H9 (cell line): Measurements from ENCODE around the gene CCT4. TPM values are rescaled to one million over a fixed set of nuclear protein-coding genes. Genes with fewer than 3 reads are reported as not detected.

Source experiments
- DNase-seq: peaks from one replicate; pipeline ENCODE4 v3.0.0-alpha.2; 2017
- H2AFZ ChIP-seq: one replicate; pipeline ENCODE4 v1.6.1; 2013; ENCODE audit warnings: mild to moderate bottlenecking, low read length, control low read depth, moderate library complexity
- H2AK5ac ChIP-seq: 2 replicates; pipeline ENCODE4 v1.6.1; 2013; ENCODE audit warnings: low read length, control low read depth, mixed read lengths; ENCODE audit not compliant: insufficient read length
- H2BK120ac ChIP-seq: one replicate; pipeline ENCODE4 v1.6.1; 2013; ENCODE audit warnings: low read depth, mild to moderate bottlenecking, low read length, control low read depth, inconsistent platforms; ENCODE audit not compliant: poor library complexity, severe bottlenecking
- H2BK12ac ChIP-seq: 2 replicates; pipeline ENCODE4 v1.6.1; 2013; ENCODE audit warnings: low read length, control low read depth, mixed read lengths, low read depth; ENCODE audit not compliant: insufficient read length
- H2BK15ac ChIP-seq: 2 replicates; pipeline ENCODE4 v1.6.1; 2013; ENCODE audit warnings: low read depth, low read length, control low read depth
- H2BK20ac ChIP-seq: one replicate; pipeline ENCODE4 v1.6.1; 2013; ENCODE audit warnings: low read depth, mild to moderate bottlenecking, low read length, control low read depth, inconsistent platforms; ENCODE audit not compliant: poor library complexity, severe bottlenecking
- H2BK5ac ChIP-seq: 2 replicates; pipeline ENCODE4 v1.6.1; 2013; ENCODE audit warnings: low read length, control low read depth, mixed read lengths; ENCODE audit not compliant: insufficient read length
- H3K14ac ChIP-seq: 2 replicates; pipeline ENCODE4 v1.6.1; 2013; ENCODE audit warnings: low read length, control low read depth; ENCODE audit not compliant: insufficient read depth
- H3K18ac ChIP-seq: 2 replicates; pipeline ENCODE4 v1.6.1; 2013; ENCODE audit warnings: low read depth, mild to moderate bottlenecking, mixed read lengths, low read length, control low read depth; ENCODE audit not compliant: insufficient read length
- H3K23ac ChIP-seq: 2 replicates; pipeline ENCODE4 v1.6.1; 2013; ENCODE audit warnings: low read length, control low read depth, mixed read lengths, low read depth; ENCODE audit not compliant: insufficient read length
- H3K23me2 ChIP-seq: 2 replicates; pipeline ENCODE4 v1.6.1; 2013; ENCODE audit warnings: low read depth, mild to moderate bottlenecking, mixed read lengths, low read length, control low read depth; ENCODE audit not compliant: insufficient read length, poor library complexity, severe bottlenecking
- H3K27ac ChIP-seq: 2 replicates; pipeline ENCODE4 v1.5.1; 2013; ENCODE audit warnings: low read length, control low read depth, mixed read lengths, low read depth; ENCODE audit not compliant: insufficient read length
- H3K27me3 ChIP-seq: 2 replicates; pipeline ENCODE4 v1.6.1; 2013; ENCODE audit warnings: low read length, control low read depth, inconsistent platforms; ENCODE audit not compliant: insufficient read depth
- H3K4ac ChIP-seq: 2 replicates; pipeline ENCODE4 v1.6.1; 2013; ENCODE audit warnings: low read depth, mild to moderate bottlenecking, control low read depth, inconsistent platforms, low read length, moderate library complexity
- H3K4me1 ChIP-seq: 2 replicates; pipeline ENCODE4 v1.6.1; 2013; ENCODE audit warnings: low read length, control low read depth, inconsistent platforms; ENCODE audit not compliant: insufficient read depth
- H3K4me2 ChIP-seq: 2 replicates; pipeline ENCODE4 v1.6.1; 2013; ENCODE audit warnings: low read length, control low read depth, mixed read lengths; ENCODE audit not compliant: insufficient read length, insufficient read depth
- H3K56ac ChIP-seq: 2 replicates; pipeline ENCODE4 v1.6.1; 2013; ENCODE audit warnings: low read depth, mild to moderate bottlenecking, mixed read lengths, low read length, control low read depth; ENCODE audit not compliant: insufficient read length
- H3K79me1 ChIP-seq: 2 replicates; pipeline ENCODE4 v1.6.1; 2013; ENCODE audit warnings: low read depth, mild to moderate bottlenecking, moderate library complexity, low read length, control low read depth, inconsistent platforms; ENCODE audit not compliant: insufficient read depth, poor library complexity, severe bottlenecking
- H3K79me2 ChIP-seq: 2 replicates; pipeline ENCODE4 v1.6.1; 2013; ENCODE audit warnings: low read length, control low read depth, inconsistent platforms; ENCODE audit not compliant: insufficient read depth
- H3K9ac ChIP-seq: 2 replicates; pipeline ENCODE4 v1.6.1; 2013; ENCODE audit warnings: low read length, control low read depth, mixed read lengths; ENCODE audit not compliant: insufficient read length; ENCODE audit errors: extremely low read depth
- H3K9me3 ChIP-seq: one replicate; pipeline ENCODE4 v1.6.1; 2013; ENCODE audit warnings: low read depth, low read length, inconsistent platforms; ENCODE audit not compliant: control insufficient read depth
- H3T11ph ChIP-seq: one replicate; pipeline ENCODE4 v1.6.1; 2013; ENCODE audit warnings: mild to moderate bottlenecking, low read length, control low read depth, inconsistent platforms
- H4K20me1 ChIP-seq: one replicate; pipeline ENCODE4 v1.6.1; 2013; ENCODE audit not compliant: control insufficient read depth, insufficient read length, insufficient read depth
- H4K5ac ChIP-seq: 2 replicates; pipeline ENCODE4 v1.6.1; 2013; ENCODE audit warnings: low read depth, mild to moderate bottlenecking, mixed read lengths, low read length, control low read depth; ENCODE audit not compliant: insufficient read length
- H4K8ac ChIP-seq: replicated peaks from 2 replicates; pipeline ENCODE4 v1.6.1; 2013; ENCODE audit warnings: low read length, control low read depth, mixed read lengths, low read depth; ENCODE audit not compliant: insufficient read length
- H4K91ac ChIP-seq: 2 replicates; pipeline ENCODE4 v1.6.1; 2013; ENCODE audit warnings: low read depth, mild to moderate bottlenecking, moderate library complexity, mixed read lengths, low read length, control low read depth; ENCODE audit not compliant: insufficient read length
- H3K27ac Mint-ChIP-seq, 3 experiments: 2 replicates in 2 of 3; 3 replicates in 1 of 3; pipeline ENCODE4 v1.8.0; 2020 to 2021; ENCODE audit warnings: mixed read lengths in 3 of 3, mild to moderate bottlenecking in 1 of 3, moderate library complexity in 1 of 3
- H3K27me3 Mint-ChIP-seq: 2 replicates; pipeline ENCODE4 v1.8.0; 2021; ENCODE audit warnings: low read depth, mild to moderate bottlenecking, moderate library complexity, mixed read lengths
- H3K36me3 Mint-ChIP-seq, 3 experiments: 2 replicates in 2 of 3; 3 replicates in 1 of 3; pipeline ENCODE4 v1.8.0; 2020 to 2021; ENCODE audit warnings: low read depth in 3 of 3, mixed read lengths in 3 of 3; ENCODE audit not compliant: insufficient read depth in 1 of 3
- H3K4me1 Mint-ChIP-seq, 2 experiments: 2 replicates each; pipeline ENCODE4 v1.8.0; 2020; ENCODE audit warnings: mixed read lengths in 2 of 2
- H3K4me3 Mint-ChIP-seq, 2 experiments: 2 replicates in 1 of 2; 3 replicates in 1 of 2; pipeline ENCODE4 v1.8.0; 2020 to 2021; ENCODE audit warnings: mild to moderate bottlenecking in 2 of 2, mixed read lengths in 2 of 2, moderate library complexity in 1 of 2
- H3K9me3 Mint-ChIP-seq, 2 experiments: 2 replicates in 1 of 2; 3 replicates in 1 of 2; pipeline ENCODE4 v1.8.0; 2020; ENCODE audit warnings: mild to moderate bottlenecking in 2 of 2, mixed read lengths in 2 of 2, moderate library complexity in 1 of 2
- CTCF ChIP-seq: fragments of 200-600 bp; sonication (generic); conservative IDR thresholded peaks from 3 replicates; pipeline ENCODE4 v1.8.0; 2021; ENCODE audit warnings: antibody characterized with exemption, mild to moderate bottlenecking
- WGBS: extraction: QIAGEN DNeasy Blood & Tissue Kit; methylation state at CpG from one replicate; pipeline ENCODE4 v1.1.7; 2013; ENCODE audit warnings: missing lambda C conversion rate, low lambda C conversion rate, mixed read lengths; ENCODE audit not compliant: insufficient read length; ENCODE audit errors: extremely low coverage; 5-methylcytosine and 5-hydroxymethylcytosine counted together
- total RNA-seq: library from RNA; stranded (reverse); gene quantifications from 2 replicates; pipeline ENCODE4 v1.2.1, GENCODE V29; 2021

The CCT4 gene
- total RNA-seq, 1 experiment from 2014 or later, result 360 TPM

GRCh38 chr2:61841286-61841685, 47.2 kb downstream of the CCT4 start:
- Histone ChIP-seq H4K91ac (no peak overlapping the region), H2AFZ (no peak overlapping the region), H4K5ac (no peak overlapping the region), H3K18ac (no peak overlapping the region), H3K14ac (no peak overlapping the region), H3K4me2 (no peak overlapping the region), H3K23me2 (no peaks in the 10 kb centered on the region), H2BK5ac (no peak overlapping the region), H3K79me1 (no peaks in the 10 kb centered on the region), H3T11ph (no peak overlapping the region), H3K9ac (no peak overlapping the region), H3K56ac (no peak overlapping the region), H3K23ac (no peak overlapping the region), H3K4ac (no peak overlapping the region), H3K9me3 (no peaks in the 10 kb centered on the region), H3K27ac (no peak overlapping the region), H2AK5ac (no peak overlapping the region), H2BK12ac (no peak overlapping the region), H4K8ac (no peak overlapping the region), H3K79me2 (no peaks in the 10 kb centered on the region), H3K4me1 (no peaks in the 10 kb centered on the region), H4K20me1 (no peaks in the 10 kb centered on the region), H2BK20ac (no peak overlapping the region), H2BK15ac (no peak overlapping the region), H2BK120ac (no peak overlapping the region), H3K27me3 (no peaks in the 10 kb centered on the region)
- no peak for TF ChIP-seq CTCF
- peaks cover 0 to 34% (median 19%) of the 10 kb centered on the region in 3 experiments; a peak in 5 of 7 replicates for H3K36me3 Mint-ChIP-seq
- H3K4me3 Mint-ChIP-seq, result no peak overlapping the region
- H3K9me3 Mint-ChIP-seq, result no peaks in the 10 kb centered on the region
- no CpG with 5 or more reads among the region's 3 CpGs for WGBS
- H3K4me1 Mint-ChIP-seq, result no peaks in the 10 kb centered on the region; a peak in 1 of 4 replicates
- H3K27ac Mint-ChIP-seq, result no peak overlapping the region
- H3K27me3 Mint-ChIP-seq, result no peaks in the 10 kb centered on the region
- no peak for DNase-seq
